AG04450 (cell line): ENCODE measurements around the gene ERCC6L2. TPM values are rescaled to one million over a fixed set of nuclear protein-coding genes. Genes with fewer than 3 reads are reported as not detected.

Experiments used
- CTCF ChIA-PET: fragments of 300-600, 350-600 bp; formaldehyde crosslinking; extraction: SDS; loops from one replicate; lab custom pipeline; 2022; ENCODE audit warnings: antibody characterized with exemption, inconsistent platforms; lab: Charles Lee
- POLR2A ChIA-PET: fragments of 350-600 bp; formaldehyde crosslinking; extraction: SDS; loops from one replicate; lab custom pipeline; 2021; ENCODE audit warnings: antibody characterized with exemption, inconsistent platforms; lab: Yijun Ruan, JAX
- DNase-seq: peaks from one replicate; pipeline ENCODE4 v3.0.0-alpha.2; 2011; ENCODE audit warnings: low read depth, low spot score
- H3K27ac ChIP-seq: one replicate; pipeline ENCODE4 v1.5.1; 2012; ENCODE audit warnings: low read depth, low read length, control low read depth
- H3K27me3 ChIP-seq: one replicate; pipeline ENCODE4 v1.6.0; 2012; ENCODE audit warnings: low read length; ENCODE audit not compliant: control insufficient read depth, insufficient read depth
- H3K4me3 ChIP-seq: 2 replicates; pipeline ENCODE4 v1.5.1; 2011; ENCODE audit warnings: mild to moderate bottlenecking, low read depth, low read length, control low read depth
- H3K9me3 ChIP-seq: 2 replicates; pipeline ENCODE4 v1.5.1; 2012; ENCODE audit warnings: low read length; ENCODE audit not compliant: control insufficient read depth, insufficient read depth
- polyA plus RNA-seq: library from polyadenylated mRNA; depleted of rRNA; stranded (reverse); fragments of >200 nt; gene quantifications from 2 replicates; pipeline ENCODE4 v1.2.3, GENCODE V29; 2011
- TF ChIP-seq, protein P1 (sequence below): IDR thresholded peaks from 2 replicates; pipeline ENCODE4 v1.5.1; 2011; ENCODE audit warnings: low read depth, low read length, control low read depth, inconsistent platforms

Gene ERCC6L2
- polyA plus RNA-seq, 1 experiment: 39.1 TPM

DNA sequence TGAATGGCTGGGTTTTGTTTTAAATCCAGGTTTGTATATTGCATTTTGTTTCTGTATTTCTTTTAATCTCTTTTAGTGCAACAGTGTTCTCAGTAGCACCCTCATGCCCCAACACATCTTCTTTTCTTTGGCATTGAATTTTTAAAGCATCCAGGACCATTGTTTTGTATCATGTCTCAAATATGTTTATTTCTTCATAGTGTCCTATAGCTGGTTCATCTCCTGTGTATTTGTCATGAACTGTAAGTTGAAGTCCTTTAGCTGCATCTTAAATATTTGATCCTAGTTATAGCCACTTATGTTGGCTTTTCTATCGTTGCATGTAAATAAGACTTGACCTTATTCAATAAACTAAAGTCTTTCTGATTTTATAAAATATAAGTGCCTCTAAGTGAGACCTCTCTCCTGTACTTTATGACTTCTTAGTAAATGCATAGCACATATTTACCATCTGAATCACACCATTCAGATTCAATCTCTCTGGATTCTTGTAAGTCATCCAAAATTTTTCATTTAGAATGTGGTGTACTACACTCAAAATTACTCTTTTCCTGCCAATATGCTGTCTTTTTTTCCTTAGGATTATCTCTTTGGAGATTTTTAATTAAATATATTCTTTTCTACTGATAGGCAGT, 21.0 kb upstream of the ERCC6L2 start:
- POLR2A ChIA-PET: no interaction called here

DNA sequence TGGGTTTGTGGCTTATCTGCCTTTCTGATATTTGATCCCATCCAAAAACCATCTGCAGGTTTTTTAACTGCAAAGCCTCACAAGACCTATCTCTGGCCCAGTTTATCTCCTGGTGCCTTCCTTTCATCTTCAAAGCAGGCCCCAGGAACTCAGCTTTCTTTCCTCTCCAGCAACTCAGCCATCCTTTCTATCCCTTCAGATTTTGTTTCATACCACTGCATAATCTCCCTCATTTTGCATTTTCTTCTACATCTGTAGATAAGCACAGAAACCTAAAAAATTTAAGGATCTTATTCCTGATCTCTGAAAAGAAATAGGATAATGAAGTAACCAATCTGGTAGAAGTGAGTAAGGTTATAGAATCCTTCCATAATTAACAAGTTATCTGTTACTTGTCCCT, 19.5 kb upstream of the ERCC6L2 start:
- Histone ChIP-seq H3K27me3 (no peaks in the 10 kb centered on the region), H3K27ac (no peak overlapping the region), H3K9me3 (no peaks in the 10 kb centered on the region), H3K4me3 (no peak overlapping the region)
- DNase-seq: no peak
- ChIA-PET POLR2A (no interaction called here), CTCF (no interaction called here)
- TF ChIP-seq, protein P1, sequence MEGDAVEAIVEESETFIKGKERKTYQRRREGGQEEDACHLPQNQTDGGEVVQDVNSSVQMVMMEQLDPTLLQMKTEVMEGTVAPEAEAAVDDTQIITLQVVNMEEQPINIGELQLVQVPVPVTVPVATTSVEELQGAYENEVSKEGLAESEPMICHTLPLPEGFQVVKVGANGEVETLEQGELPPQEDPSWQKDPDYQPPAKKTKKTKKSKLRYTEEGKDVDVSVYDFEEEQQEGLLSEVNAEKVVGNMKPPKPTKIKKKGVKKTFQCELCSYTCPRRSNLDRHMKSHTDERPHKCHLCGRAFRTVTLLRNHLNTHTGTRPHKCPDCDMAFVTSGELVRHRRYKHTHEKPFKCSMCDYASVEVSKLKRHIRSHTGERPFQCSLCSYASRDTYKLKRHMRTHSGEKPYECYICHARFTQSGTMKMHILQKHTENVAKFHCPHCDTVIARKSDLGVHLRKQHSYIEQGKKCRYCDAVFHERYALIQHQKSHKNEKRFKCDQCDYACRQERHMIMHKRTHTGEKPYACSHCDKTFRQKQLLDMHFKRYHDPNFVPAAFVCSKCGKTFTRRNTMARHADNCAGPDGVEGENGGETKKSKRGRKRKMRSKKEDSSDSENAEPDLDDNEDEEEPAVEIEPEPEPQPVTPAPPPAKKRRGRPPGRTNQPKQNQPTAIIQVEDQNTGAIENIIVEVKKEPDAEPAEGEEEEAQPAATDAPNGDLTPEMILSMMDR: no peak

More for the DNA sequence above, 21.0 kb upstream of the ERCC6L2 start:
- CTCF ChIA-PET: interaction anchor here (1.5 kb wide), 1 partner anchor 20 kb away, joined by 4 read pairs; no protein-coding TSS in a partner anchor
- DNase-seq: peak; percentile 20
- H3K4me3 ChIP-seq: no peak overlapping the region
- TF ChIP-seq, protein P1: no peak
- no peak overlapping the region for H3K27ac ChIP-seq
- H3K9me3 ChIP-seq: no peaks in the 10 kb centered on the region
- no peaks in the 10 kb centered on the region for H3K27me3 ChIP-seq

DNA sequence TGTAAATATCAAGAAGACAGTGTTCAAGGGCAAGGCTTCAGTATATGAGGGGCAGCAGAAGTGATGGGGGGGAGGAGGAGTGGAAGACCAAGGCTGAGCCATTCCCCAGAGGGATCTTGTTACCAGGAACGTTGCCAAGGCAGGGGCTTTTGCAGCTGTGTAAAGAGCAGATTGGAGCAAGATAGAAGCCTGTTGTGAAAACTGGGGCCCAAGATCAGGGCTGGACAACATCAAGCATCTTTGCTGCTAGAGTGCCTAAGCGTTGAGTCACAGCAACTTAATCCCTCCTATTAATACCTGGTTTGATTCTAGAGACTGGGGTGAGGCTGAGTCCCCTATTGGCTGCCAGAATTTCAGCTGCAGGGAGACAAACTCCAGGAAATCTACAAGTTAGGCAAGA, 18.4 kb upstream of the ERCC6L2 start:
- Histone ChIP-seq H3K9me3 (no peaks in the 10 kb centered on the region), H3K27me3 (no peaks in the 10 kb centered on the region), H3K4me3 (no peak overlapping the region), H3K27ac (no peak overlapping the region)
- TF ChIP-seq, protein P1: no peak
- DNase-seq: peak; percentile 76
- ChIA-PET CTCF (no interaction called here), POLR2A (interaction anchor here (0.5 to 1.1 kb wide), 2 partner anchors 9 to 18 kb away, joined by 3 to 4 read pairs; partner anchors contain the start of gene ERCC6L2)

DNA sequence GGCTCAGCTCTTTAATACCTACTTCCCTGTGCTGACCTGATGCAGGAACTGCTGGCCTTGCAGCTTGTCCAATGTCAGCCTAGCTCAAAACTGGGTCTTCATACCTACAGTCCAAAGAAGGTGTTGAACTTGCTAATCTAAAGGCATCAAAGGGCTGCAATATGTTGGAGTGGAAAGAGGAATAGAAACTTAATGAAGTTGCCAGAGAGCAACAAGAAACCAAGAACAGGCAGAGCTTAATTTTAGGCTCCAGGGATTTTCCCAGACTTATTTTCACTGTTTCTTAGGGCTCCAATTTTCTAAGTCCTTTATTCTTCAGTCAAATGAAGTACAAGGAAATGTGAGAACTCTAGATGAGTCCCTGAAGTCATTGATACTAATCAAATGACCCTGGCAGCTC, 17.6 kb upstream of the ERCC6L2 start:
- Histone ChIP-seq H3K27ac (no peak overlapping the region), H3K4me3 (no peak overlapping the region), H3K27me3 (no peaks in the 10 kb centered on the region), H3K9me3 (no peaks in the 10 kb centered on the region)
- TF ChIP-seq, protein P1: no peak
- POLR2A ChIA-PET: interaction anchor here (1.1 kb wide), 1 partner anchor 17 kb away, joined by 4 read pairs; the partner anchor contains the start of gene ERCC6L2
- CTCF ChIA-PET: no interaction called here
- DNase-seq: no peak

DNA sequence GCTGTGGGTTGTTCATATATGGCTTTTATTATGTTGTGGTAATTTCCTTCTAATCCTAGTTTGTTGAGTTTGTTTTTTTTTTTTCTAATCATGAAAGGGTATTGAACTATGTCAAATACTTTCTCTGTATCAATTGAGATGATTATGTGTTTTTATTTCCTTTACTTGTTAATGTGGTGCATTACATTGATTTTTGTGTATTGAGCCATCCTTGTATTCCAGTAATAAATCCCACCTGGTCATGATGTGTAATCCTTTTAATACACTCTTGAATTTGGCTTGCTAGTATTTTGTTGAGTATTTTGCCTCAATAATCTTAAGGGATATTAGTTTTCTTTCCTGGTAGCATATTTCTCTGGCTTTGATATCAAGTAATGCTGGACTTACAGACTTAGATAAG, 13.1 kb upstream of the ERCC6L2 start:
- Histone ChIP-seq H3K9me3 (no peaks in the 10 kb centered on the region), H3K27me3 (no peaks in the 10 kb centered on the region), H3K27ac (no peak overlapping the region), H3K4me3 (no peak overlapping the region)
- POLR2A ChIA-PET: no interaction called here
- TF ChIP-seq, protein P1: no peak
- DNase-seq: no peak
- CTCF ChIA-PET: no interaction called here
